GM23338 (cell line): ENCODE data around the gene CDC23. TPM values are rescaled to one million over a fixed set of nuclear protein-coding genes. Genes with fewer than 3 reads are reported as not detected.

Source experiments
- ATAC-seq: fragments of 200-7000 bp; cut with Tn5 transposase; 3 replicates; pipeline ENCODE4 v1.9.1; 2020
- DNase-seq: peaks from one replicate; pipeline ENCODE4 v3.0.0-alpha.2; 2015; ENCODE audit warnings: low spot score
- H2AFZ ChIP-seq: fragments of 200-600 bp; sonication (generic); 2 replicates; pipeline ENCODE4 v1.8.0; 2016; ENCODE audit warnings: antibody characterized with exemption, mild to moderate bottlenecking, moderate library complexity
- H3F3A ChIP-seq: fragments of 200-600 bp; sonication (generic); replicated peaks from 2 replicates; pipeline ENCODE4 v1.8.0; 2017; ENCODE audit warnings: antibody characterized with exemption, mixed run types, low read depth
- H3K27ac ChIP-seq: fragments of 200-600 bp; sonication (generic); 2 replicates; pipeline ENCODE4 v1.6.1; 2016; ENCODE audit warnings: low read depth
- H3K27me3 ChIP-seq: fragments of 200-600 bp; sonication (generic); 2 replicates; pipeline ENCODE4 v1.8.0; 2016; ENCODE audit warnings: mild to moderate bottlenecking, mixed run types, moderate library complexity; ENCODE audit not compliant: insufficient read depth
- H3K36me3 ChIP-seq: fragments of 200-600 bp; sonication (generic); 2 replicates; pipeline ENCODE4 v1.8.0; 2016; ENCODE audit warnings: mild to moderate bottlenecking; ENCODE audit not compliant: insufficient read depth
- H3K4me1 ChIP-seq: fragments of 200-600 bp; sonication (generic); 2 replicates; pipeline ENCODE4 v1.8.0; 2016; ENCODE audit warnings: mild to moderate bottlenecking, moderate library complexity; ENCODE audit not compliant: insufficient read depth
- H3K4me2 ChIP-seq: fragments of 200-600 bp; sonication (generic); 2 replicates; pipeline ENCODE4 v1.7.1; 2017; ENCODE audit warnings: mixed run types
- H3K4me3 ChIP-seq: fragments of 200-600 bp; sonication (generic); 2 replicates; pipeline ENCODE4 v1.6.1; 2016; ENCODE audit warnings: mixed run types
- H3K79me2 ChIP-seq: fragments of 200-600 bp; sonication (generic); replicated peaks from 2 replicates; pipeline ENCODE4 v1.8.0; 2017; ENCODE audit warnings: mild to moderate bottlenecking; ENCODE audit not compliant: insufficient read depth
- H3K9me2 ChIP-seq: fragments of 200-600 bp; sonication (generic); 2 replicates; pipeline ENCODE4 v1.8.0; 2017; ENCODE audit not compliant: insufficient read depth
- H4K20me1 ChIP-seq: fragments of 200-600 bp; sonication (generic); replicated peaks from 2 replicates; pipeline ENCODE4 v1.8.0; 2017; ENCODE audit warnings: mild to moderate bottlenecking; ENCODE audit not compliant: insufficient read depth
- H3K27ac Mint-ChIP-seq: 2 replicates; pipeline ENCODE4 v1.8.0; 2020; ENCODE audit warnings: inconsistent platforms, mild to moderate bottlenecking, moderate library complexity, mixed read lengths
- H3K27me3 Mint-ChIP-seq: 3 replicates; pipeline ENCODE4 v1.8.0; 2022; ENCODE audit warnings: low read depth, mild to moderate bottlenecking, moderate library complexity, mixed read lengths, inconsistent platforms; ENCODE audit not compliant: insufficient read depth, poor library complexity
- H3K36me3 Mint-ChIP-seq: 3 replicates; pipeline ENCODE4 v1.8.0; 2021; ENCODE audit warnings: low read depth, mild to moderate bottlenecking, inconsistent platforms, moderate library complexity, mixed read lengths
- H3K4me1 Mint-ChIP-seq: 3 replicates; pipeline ENCODE4 v1.8.0; 2020; ENCODE audit warnings: mild to moderate bottlenecking, inconsistent platforms, mixed read lengths
- H3K4me3 Mint-ChIP-seq: 3 replicates; pipeline ENCODE4 v1.8.0; 2021; ENCODE audit warnings: moderate library complexity, mild to moderate bottlenecking, inconsistent platforms, mixed read lengths
- H3K9me3 Mint-ChIP-seq: 3 replicates; pipeline ENCODE4 v1.8.0; 2020; ENCODE audit warnings: moderate library complexity, mild to moderate bottlenecking, inconsistent platforms, mixed read lengths
- CREB1 ChIP-seq: fragments of 250-450 bp; sonication (Bioruptor Pico); IDR thresholded peaks from 2 replicates; pipeline ENCODE4 v1.5.0; 2020; ENCODE audit warnings: low read depth, mild to moderate bottlenecking, moderate library complexity
- EZH2phosphoT487 ChIP-seq: fragments of 200-600 bp; sonication (generic); IDR thresholded peaks from one replicate; pipeline ENCODE4 v1.8.1; 2018; ENCODE audit warnings: antibody characterized with exemption; ENCODE audit not compliant: unreplicated experiment
- JUNB ChIP-seq: IDR thresholded peaks from one replicate; pipeline ENCODE4 v1.6.1; 2016; ENCODE audit warnings: antibody characterized with exemption; ENCODE audit not compliant: unreplicated experiment
- NANOG ChIP-seq: IDR thresholded peaks from 2 replicates; pipeline ENCODE4 v1.6.1; 2016; ENCODE audit warnings: antibody characterized with exemption, borderline replicate concordance
- POLR2AphosphoS5 ChIP-seq: IDR thresholded peaks from 2 replicates; pipeline ENCODE4 v1.6.1; 2016; ENCODE audit warnings: antibody characterized with exemption, low read depth
- STAT1 ChIP-seq: IDR thresholded peaks from one replicate; pipeline ENCODE4 v1.6.1; 2016; ENCODE audit warnings: antibody characterized with exemption; ENCODE audit not compliant: unreplicated experiment
- ZNF114 ChIP-seq: fragments of 250-450 bp; sonication (Bioruptor Pico); IDR thresholded peaks from 2 replicates; pipeline ENCODE4 v1.5.0; 2020; ENCODE audit warnings: mild to moderate bottlenecking, moderate library complexity
- ZNF331 ChIP-seq: fragments of 250-450 bp; sonication (Bioruptor Pico); IDR thresholded peaks from 2 replicates; pipeline ENCODE4 v1.5.0; 2020; ENCODE audit warnings: low read depth, mild to moderate bottlenecking, moderate library complexity
- polyA plus RNA-seq: library from polyadenylated mRNA; unstranded; fragments of >200 nt; fragmentation: Nextera tagmentation; extraction: Ambion mirVana; gene quantifications from 2 replicates; pipeline ENCODE4 v1.2.1, GENCODE V29; 2016
- total RNA-seq: library from RNA; depleted of rRNA; stranded (reverse); fragments of >200 nt; shearing (Covaris generic); gene quantifications from 2 replicates; pipeline ENCODE4 v1.2.3, GENCODE V29; 2014
- TF ChIP-seq, protein P1 (sequence below): IDR thresholded peaks from 2 replicates; pipeline ENCODE4 v1.6.1; 2016; ENCODE audit warnings: antibody characterized with exemption
- TF ChIP-seq, protein P2 (sequence below): fragments of 250-450 bp; sonication (Bioruptor Pico); IDR thresholded peaks from 2 replicates; pipeline ENCODE4 v1.5.0; 2020; ENCODE audit warnings: mild to moderate bottlenecking, moderate library complexity
- TF ChIP-seq, protein P3 (sequence below), 2 experiments: fragments of 200-600 bp in 1 of 2; sonication (generic) in 1 of 2; conservative IDR thresholded peaks; 2 replicates each; pipeline versions ENCODE4 v1.5.1 to v1.6.1; 2016 to 2017; ENCODE audit warnings: antibody characterized with exemption in 2 of 2, low read depth in 2 of 2, mild to moderate bottlenecking in 2 of 2, moderate library complexity in 1 of 2
- TF ChIP-seq, protein P4 (sequence below): IDR thresholded peaks from one replicate; pipeline ENCODE4 v1.6.1; 2018; ENCODE audit warnings: antibody characterized with exemption; ENCODE audit not compliant: unreplicated experiment

The CDC23 gene
- total and polyA plus RNA-seq, 2 experiments from 2014 or later: 28.0 to 45.9 TPM

DNA sequence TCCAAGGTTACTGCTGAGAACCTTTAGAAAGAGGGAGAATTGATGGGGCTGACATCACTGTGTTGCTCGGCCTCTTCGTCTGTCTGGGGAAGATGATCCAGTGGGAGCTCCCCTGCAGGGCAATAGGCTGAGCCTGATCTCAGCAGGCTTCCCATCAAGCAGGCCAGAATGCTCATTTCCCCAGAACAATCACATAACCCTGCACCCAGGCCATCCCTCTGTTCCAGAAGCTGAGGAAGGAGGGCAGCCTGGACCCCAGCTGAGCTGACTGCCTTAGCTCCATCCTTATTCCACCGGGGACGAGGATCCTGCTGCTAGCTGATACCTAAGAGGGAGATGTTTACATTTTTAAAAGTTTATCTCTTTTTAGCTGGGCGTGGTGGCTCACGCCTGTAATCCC lies 11.6 kb upstream of the CDC23 start (continued):
- TF ChIP-seq JUNB (no peak), POLR2AphosphoS5 (no peak), NANOG (no peak), EZH2phosphoT487 (no peak)
- TF ChIP-seq, protein P1, sequence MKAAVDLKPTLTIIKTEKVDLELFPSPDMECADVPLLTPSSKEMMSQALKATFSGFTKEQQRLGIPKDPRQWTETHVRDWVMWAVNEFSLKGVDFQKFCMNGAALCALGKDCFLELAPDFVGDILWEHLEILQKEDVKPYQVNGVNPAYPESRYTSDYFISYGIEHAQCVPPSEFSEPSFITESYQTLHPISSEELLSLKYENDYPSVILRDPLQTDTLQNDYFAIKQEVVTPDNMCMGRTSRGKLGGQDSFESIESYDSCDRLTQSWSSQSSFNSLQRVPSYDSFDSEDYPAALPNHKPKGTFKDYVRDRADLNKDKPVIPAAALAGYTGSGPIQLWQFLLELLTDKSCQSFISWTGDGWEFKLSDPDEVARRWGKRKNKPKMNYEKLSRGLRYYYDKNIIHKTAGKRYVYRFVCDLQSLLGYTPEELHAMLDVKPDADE: no peak

DNA sequence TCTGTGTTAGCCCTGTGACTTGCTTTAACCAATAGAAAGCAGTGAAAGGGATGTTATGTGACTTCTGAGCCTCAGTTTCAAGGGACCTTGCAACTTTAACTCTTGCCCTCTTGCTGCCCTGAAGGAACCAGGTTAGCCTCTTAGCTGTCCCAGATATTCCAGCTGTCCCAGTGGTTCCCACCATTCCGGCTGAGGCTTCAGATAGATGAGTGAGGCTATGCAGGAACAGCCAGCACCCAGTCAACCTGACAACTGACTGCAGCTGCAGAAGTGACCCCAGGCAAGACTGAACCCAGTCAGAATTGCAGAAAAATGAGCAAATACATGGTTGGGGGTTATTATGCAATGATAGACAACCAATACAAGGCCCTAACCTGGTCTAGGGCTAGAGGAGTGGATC lies 10.4 kb upstream of the CDC23 start:
- no peaks in the 10 kb centered on the region for H4K20me1 ChIP-seq
- Mint-ChIP-seq H3K4me3 (no peak overlapping the region), H3K27me3 (peaks cover 2% of the 10 kb centered on the region), H3K27ac (no peak overlapping the region), H3K36me3 (no peaks in the 10 kb centered on the region; the same call in 2 of the 3 replicates), H3K4me1 (no peaks in the 10 kb centered on the region), H3K9me3 (peaks cover 27% of the 10 kb centered on the region)
- no peaks in the 10 kb centered on the region for H3K36me3 ChIP-seq
- no peaks in the 10 kb centered on the region; the same call in 1 of the 2 replicates for H3K9me2 ChIP-seq
- H3K4me2 ChIP-seq: no peak overlapping the region
- H3K4me1 ChIP-seq: no peaks in the 10 kb centered on the region
- H2AFZ ChIP-seq: no peak overlapping the region
- H3K79me2 ChIP-seq: no peaks in the 10 kb centered on the region
- H3K27me3 ChIP-seq: no peaks in the 10 kb centered on the region
- H3F3A ChIP-seq: no peaks in the 10 kb centered on the region
- DNase-seq: no peak
- no peak for ATAC-seq
- H3K27ac ChIP-seq: no peak overlapping the region
- no peak overlapping the region for H3K4me3 ChIP-seq
- no peak for TF ChIP-seq STAT1
- TF ChIP-seq CREB1: no peak
- no peak for TF ChIP-seq ZNF331
- TF ChIP-seq POLR2AphosphoS5: no peak
- TF ChIP-seq, protein P2, sequence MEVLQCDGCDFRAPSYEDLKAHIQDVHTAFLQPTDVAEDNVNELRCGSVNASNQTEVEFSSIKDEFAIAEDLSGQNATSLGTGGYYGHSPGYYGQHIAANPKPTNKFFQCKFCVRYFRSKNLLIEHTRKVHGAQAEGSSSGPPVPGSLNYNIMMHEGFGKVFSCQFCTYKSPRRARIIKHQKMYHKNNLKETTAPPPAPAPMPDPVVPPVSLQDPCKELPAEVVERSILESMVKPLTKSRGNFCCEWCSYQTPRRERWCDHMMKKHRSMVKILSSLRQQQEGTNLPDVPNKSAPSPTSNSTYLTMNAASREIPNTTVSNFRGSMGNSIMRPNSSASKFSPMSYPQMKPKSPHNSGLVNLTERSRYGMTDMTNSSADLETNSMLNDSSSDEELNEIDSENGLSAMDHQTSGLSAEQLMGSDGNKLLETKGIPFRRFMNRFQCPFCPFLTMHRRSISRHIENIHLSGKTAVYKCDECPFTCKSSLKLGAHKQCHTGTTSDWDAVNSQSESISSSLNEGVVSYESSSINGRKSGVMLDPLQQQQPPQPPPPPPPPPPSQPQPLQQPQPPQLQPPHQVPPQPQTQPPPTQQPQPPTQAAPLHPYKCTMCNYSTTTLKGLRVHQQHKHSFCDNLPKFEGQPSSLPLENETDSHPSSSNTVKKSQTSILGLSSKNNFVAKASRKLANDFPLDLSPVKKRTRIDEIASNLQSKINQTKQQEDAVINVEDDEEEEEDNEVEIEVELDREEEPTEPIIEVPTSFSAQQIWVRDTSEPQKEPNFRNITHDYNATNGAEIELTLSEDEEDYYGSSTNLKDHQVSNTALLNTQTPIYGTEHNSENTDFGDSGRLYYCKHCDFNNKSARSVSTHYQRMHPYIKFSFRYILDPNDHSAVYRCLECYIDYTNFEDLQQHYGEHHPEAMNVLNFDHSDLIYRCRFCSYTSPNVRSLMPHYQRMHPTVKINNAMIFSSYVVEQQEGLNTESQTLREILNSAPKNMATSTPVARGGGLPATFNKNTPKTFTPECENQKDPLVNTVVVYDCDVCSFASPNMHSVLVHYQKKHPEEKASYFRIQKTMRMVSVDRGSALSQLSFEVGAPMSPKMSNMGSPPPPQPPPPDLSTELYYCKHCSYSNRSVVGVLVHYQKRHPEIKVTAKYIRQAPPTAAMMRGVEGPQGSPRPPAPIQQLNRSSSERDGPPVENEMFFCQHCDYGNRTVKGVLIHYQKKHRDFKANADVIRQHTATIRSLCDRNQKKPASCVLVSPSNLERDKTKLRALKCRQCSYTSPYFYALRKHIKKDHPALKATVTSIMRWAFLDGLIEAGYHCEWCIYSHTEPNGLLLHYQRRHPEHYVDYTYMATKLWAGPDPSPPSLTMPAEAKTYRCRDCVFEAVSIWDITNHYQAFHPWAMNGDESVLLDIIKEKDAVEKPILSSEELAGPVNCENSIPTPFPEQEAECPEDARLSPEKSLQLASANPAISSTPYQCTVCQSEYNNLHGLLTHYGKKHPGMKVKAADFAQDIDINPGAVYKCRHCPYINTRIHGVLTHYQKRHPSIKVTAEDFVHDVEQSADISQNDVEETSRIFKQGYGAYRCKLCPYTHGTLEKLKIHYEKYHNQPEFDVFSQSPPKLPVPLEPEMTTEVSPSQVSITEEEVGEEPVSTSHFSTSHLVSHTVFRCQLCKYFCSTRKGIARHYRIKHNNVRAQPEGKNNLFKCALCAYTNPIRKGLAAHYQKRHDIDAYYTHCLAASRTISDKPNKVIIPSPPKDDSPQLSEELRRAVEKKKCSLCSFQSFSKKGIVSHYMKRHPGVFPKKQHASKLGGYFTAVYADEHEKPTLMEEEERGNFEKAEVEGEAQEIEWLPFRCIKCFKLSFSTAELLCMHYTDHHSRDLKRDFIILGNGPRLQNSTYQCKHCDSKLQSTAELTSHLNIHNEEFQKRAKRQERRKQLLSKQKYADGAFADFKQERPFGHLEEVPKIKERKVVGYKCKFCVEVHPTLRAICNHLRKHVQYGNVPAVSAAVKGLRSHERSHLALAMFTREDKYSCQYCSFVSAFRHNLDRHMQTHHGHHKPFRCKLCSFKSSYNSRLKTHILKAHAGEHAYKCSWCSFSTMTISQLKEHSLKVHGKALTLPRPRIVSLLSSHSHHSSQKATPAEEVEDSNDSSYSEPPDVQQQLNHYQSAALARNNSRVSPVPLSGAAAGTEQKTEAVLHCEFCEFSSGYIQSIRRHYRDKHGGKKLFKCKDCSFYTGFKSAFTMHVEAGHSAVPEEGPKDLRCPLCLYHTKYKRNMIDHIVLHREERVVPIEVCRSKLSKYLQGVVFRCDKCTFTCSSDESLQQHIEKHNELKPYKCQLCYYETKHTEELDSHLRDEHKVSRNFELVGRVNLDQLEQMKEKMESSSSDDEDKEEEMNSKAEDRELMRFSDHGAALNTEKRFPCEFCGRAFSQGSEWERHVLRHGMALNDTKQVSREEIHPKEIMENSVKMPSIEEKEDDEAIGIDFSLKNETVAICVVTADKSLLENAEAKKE (CRISPR knock-in tag): no peak
- TF ChIP-seq, protein P1: no peak
- no peak for TF ChIP-seq EZH2phosphoT487
- no peak for TF ChIP-seq NANOG
- no peak for TF ChIP-seq ZNF114
- TF ChIP-seq, protein P3, sequence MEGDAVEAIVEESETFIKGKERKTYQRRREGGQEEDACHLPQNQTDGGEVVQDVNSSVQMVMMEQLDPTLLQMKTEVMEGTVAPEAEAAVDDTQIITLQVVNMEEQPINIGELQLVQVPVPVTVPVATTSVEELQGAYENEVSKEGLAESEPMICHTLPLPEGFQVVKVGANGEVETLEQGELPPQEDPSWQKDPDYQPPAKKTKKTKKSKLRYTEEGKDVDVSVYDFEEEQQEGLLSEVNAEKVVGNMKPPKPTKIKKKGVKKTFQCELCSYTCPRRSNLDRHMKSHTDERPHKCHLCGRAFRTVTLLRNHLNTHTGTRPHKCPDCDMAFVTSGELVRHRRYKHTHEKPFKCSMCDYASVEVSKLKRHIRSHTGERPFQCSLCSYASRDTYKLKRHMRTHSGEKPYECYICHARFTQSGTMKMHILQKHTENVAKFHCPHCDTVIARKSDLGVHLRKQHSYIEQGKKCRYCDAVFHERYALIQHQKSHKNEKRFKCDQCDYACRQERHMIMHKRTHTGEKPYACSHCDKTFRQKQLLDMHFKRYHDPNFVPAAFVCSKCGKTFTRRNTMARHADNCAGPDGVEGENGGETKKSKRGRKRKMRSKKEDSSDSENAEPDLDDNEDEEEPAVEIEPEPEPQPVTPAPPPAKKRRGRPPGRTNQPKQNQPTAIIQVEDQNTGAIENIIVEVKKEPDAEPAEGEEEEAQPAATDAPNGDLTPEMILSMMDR (conservative IDR thresholded peaks at IDR 0.05; ENCODE audit: low read depth in 2 of 2): no peak
- TF ChIP-seq, protein P4, sequence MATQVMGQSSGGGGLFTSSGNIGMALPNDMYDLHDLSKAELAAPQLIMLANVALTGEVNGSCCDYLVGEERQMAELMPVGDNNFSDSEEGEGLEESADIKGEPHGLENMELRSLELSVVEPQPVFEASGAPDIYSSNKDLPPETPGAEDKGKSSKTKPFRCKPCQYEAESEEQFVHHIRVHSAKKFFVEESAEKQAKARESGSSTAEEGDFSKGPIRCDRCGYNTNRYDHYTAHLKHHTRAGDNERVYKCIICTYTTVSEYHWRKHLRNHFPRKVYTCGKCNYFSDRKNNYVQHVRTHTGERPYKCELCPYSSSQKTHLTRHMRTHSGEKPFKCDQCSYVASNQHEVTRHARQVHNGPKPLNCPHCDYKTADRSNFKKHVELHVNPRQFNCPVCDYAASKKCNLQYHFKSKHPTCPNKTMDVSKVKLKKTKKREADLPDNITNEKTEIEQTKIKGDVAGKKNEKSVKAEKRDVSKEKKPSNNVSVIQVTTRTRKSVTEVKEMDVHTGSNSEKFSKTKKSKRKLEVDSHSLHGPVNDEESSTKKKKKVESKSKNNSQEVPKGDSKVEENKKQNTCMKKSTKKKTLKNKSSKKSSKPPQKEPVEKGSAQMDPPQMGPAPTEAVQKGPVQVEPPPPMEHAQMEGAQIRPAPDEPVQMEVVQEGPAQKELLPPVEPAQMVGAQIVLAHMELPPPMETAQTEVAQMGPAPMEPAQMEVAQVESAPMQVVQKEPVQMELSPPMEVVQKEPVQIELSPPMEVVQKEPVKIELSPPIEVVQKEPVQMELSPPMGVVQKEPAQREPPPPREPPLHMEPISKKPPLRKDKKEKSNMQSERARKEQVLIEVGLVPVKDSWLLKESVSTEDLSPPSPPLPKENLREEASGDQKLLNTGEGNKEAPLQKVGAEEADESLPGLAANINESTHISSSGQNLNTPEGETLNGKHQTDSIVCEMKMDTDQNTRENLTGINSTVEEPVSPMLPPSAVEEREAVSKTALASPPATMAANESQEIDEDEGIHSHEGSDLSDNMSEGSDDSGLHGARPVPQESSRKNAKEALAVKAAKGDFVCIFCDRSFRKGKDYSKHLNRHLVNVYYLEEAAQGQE: no peak
